Thyroid gland (tissue), 4 donors: ENCODE results near the gene DLX6. TPM values are rescaled to one million over a fixed set of nuclear protein-coding genes. Genes with fewer than 3 reads are reported as not detected.

Experiments used
- DNase-seq, 2 donors: peaks; one replicate each; pipeline ENCODE4 v3.0.0-alpha.2; 2019
- H3K27ac ChIP-seq, 3 donors: fragments of 200-600 bp; sonication (generic); 1 replicate in 2 of 3; 2 replicates in 1 of 3; pipeline ENCODE4 v1.5.1; 2016 to 2019; ENCODE audit warnings: mild to moderate bottlenecking in 1 of 3, moderate library complexity in 1 of 3
- H3K27me3 ChIP-seq: fragments of 200-600 bp; sonication (generic); one replicate; pipeline ENCODE4 v1.5.1; 2019
- H3K36me3 ChIP-seq, 2 donors: fragments of 200-600 bp; sonication (generic); one replicate each; pipeline ENCODE4 v1.5.1; 2016 to 2019
- H3K4me1 ChIP-seq, 2 donors: fragments of 200-600 bp; sonication (generic); one replicate each; pipeline ENCODE4 v1.5.1; 2017 to 2019
- H3K4me3 ChIP-seq, 3 donors: fragments of 200-600 bp; sonication (generic); replicated peaks in 1 of 3; 1 replicate in 2 of 3; 2 replicates in 1 of 3; pipeline ENCODE4 v1.5.1; 2016; ENCODE audit warnings: mild to moderate bottlenecking in 1 of 3
- H3K9me3 ChIP-seq: fragments of 200-600 bp; sonication (generic); one replicate; pipeline ENCODE4 v1.5.1; 2017
- POLR2A ChIP-seq, 2 donors: fragments of 450-650 bp; IDR thresholded peaks; one replicate each; pipeline ENCODE4 v1.6.1; 2017; ENCODE audit warnings: antibody characterized with exemption in 2 of 2, mild to moderate bottlenecking in 2 of 2, moderate library complexity in 1 of 2
- WGBS, 2 donors: methylation state at CpG; one replicate each; pipeline ENCODE4 v1.1.5; 2017; 5-methylcytosine and 5-hydroxymethylcytosine counted together
- intact Hi-C: fragments of 100-400 bp; cut with DNase I; formaldehyde crosslinking; loops from one replicate; pipeline ENCODE4 v1.15.1; 2023
- total RNA-seq, 4 donors: library from RNA; depleted of rRNA; stranded (reverse); fragments of >200 nt; gene quantifications; one replicate each; pipeline ENCODE4 v1.2.3, GENCODE V29; 2016
- TF ChIP-seq, protein P1 (sequence below), 6 experiments: fragments of 200-600 bp in 3 of 6; fragments of 450-650 bp in 3 of 6; sonication (generic) in 3 of 6; IDR thresholded peaks; one replicate each; pipeline ENCODE4 v1.5.1; 2016 to 2019; ENCODE audit warnings: antibody characterized with exemption in 6 of 6, mild to moderate bottlenecking in 2 of 6, inconsistent platforms in 1 of 6, moderate library complexity in 1 of 6

The DLX6 gene
- total RNA-seq, 4 donors from 2014 or later, result 0.81 TPM; not detected in 3

DNA sequence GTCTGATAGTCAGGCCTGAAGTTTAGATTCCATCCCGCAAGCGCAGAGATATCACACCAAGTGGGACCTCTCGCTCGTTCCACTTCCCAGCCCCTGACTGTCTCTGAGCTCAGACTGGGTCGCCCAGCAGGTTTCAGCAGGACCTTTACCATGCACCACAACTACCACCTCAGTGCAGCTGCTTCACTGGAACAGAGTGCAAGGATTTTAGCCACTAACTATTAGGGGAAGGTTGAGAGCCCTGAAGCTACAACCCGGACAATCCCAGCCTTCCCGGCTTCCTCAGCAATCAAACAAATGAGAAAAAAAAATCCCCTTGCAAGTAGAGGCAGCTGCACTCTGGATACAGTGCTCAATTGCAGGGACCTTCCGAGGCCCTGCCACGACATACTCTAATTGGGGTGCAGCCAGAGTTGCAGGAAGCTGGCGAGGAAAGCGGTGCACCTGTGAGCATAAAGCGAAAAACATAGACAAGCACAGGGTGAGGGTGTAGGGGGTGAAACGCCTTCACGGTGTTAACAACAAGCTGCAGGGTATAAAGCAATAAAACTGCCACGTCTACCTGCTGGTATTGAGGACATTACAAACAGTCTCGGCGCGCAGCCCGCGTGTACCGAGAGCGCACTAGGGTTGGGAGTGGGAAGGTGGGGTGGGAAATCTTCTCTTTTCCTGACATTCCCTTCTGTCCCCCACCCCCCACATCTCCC, 2.6 kb upstream of the DLX6 start:
- H3K9me3 ChIP-seq, result no peaks in the 10 kb centered on the region
- peaks cover 15% of the 10 kb centered on the region in 2 donors for H3K4me1 ChIP-seq
- H3K4me3 ChIP-seq, result no peak overlapping the region
- no peaks in the 10 kb centered on the region for H3K36me3 ChIP-seq
- H3K27ac ChIP-seq, result no peak overlapping the region
- intact Hi-C loops, result no loop called here
- no peak for DNase-seq
- WGBS, 2 donors, result 16 to 18% methylated on average over 22 of the region's 22 CpGs
- peaks cover 56% of the 10 kb centered on the region for H3K27me3 ChIP-seq
- no peak for TF ChIP-seq POLR2A (IDR thresholded peaks at IDR 0.05)
- TF ChIP-seq, protein P1, sequence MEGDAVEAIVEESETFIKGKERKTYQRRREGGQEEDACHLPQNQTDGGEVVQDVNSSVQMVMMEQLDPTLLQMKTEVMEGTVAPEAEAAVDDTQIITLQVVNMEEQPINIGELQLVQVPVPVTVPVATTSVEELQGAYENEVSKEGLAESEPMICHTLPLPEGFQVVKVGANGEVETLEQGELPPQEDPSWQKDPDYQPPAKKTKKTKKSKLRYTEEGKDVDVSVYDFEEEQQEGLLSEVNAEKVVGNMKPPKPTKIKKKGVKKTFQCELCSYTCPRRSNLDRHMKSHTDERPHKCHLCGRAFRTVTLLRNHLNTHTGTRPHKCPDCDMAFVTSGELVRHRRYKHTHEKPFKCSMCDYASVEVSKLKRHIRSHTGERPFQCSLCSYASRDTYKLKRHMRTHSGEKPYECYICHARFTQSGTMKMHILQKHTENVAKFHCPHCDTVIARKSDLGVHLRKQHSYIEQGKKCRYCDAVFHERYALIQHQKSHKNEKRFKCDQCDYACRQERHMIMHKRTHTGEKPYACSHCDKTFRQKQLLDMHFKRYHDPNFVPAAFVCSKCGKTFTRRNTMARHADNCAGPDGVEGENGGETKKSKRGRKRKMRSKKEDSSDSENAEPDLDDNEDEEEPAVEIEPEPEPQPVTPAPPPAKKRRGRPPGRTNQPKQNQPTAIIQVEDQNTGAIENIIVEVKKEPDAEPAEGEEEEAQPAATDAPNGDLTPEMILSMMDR (IDR thresholded peaks at IDR 0.05), result no peak

DNA sequence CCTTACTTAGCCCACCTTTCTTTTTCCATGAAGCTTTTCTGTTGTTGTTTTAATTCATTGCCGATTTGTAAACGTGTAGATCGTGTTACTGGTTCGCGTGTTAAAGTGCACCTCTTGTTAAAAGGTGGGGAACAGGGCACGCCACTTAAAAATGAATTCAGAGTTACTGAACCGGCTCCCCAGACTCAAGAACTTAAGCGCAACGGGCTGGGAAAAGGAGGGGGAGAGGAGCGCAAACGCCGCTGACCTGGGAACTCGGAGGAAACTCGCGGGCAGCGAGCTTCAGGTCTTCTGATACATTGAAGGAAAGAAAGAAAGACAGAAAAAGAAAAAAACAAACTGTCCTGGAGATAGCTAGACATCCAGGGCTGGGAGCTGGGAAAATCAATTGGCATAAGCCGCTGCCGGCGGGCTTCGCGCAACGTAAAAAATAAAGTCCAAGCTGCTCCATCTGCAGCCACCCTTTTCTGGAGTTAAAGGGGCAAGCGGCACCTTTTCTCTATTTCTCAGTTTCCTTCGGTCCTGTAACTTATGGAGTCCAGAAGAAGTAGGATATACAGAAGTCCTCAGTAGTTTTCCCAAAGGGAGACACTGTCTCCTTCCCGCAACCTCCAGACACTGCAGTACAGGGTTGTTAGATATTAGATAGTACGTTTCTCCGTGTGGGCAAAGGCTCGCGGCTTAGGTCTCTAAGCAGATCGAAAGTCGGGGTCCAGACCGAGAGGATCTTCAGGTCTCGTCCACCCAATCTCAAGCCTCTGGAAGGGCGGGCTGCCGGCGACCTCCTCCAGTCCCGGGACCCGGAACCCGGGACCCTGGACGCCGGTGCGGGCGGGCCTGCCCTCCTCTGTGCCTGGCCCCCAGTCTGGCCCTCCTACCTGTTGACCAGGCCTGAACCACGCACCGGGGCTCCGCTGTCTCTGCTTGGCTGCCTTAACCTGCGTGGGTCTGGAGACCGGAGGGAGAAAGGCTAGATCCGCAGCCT, 1.8 kb upstream of the DLX6 start:
- no peak for TF ChIP-seq POLR2A (IDR thresholded peaks at IDR 0.05)
- TF ChIP-seq, protein P1 (IDR thresholded peaks at IDR 0.05), result no peak
- Histone ChIP-seq H3K9me3 (no peaks in the 10 kb centered on the region), H3K4me3 (no peak overlapping the region), H3K36me3 (no peaks in the 10 kb centered on the region), H3K27ac (no peak overlapping the region), H3K27me3 (peaks cover 53% of the 10 kb centered on the region), H3K4me1 (peaks cover 15% of the 10 kb centered on the region in 2 donors)
- no peak for DNase-seq
- intact Hi-C loops, result no loop called here
- 17 to 18% methylated on average over 33 to 48 of the region's 49 CpGs for WGBS, 2 donors

DNA sequence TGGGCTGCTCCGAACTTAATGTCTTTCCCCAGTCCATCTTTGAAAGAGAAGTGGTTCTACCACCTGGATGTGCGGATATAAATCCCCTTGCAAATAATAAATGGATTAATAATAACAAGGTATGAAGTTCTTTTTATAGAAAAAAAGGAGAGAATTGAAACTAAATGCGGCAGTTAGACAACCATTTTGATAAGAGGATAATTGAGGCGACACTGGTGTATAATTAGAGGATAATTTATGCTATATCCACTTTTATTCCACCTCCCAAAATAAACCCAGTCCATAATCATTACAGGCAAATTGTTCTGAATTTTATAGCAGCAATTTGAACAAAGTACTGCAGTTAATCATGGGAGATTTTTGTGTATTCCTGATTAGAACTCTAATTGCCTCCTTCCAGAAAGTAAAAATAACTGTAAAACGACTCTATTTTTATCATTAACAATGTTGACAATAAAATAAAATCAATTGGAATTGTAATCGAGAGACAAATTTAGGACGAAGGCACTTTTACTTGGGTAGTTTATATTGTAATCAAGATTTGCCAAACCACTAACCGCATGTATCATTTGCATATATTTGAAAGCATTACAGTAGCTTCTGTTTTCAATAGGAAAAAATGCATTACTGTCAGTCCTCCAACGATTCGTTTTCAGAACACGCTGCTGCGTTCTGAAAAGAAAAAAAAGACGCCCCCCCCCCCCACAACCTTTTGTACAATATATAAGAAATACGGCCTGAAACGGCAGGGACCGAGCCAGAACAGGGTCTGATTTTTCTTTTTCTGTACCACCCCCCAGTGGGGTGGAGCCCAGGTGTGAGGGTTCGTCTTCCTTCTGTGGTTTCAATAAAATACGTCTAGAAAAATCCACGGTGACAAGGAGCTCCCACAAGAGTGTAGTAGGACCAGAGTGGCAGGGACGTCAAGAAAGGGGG, 838 bp upstream of the DLX6 start:
- H3K27me3 ChIP-seq, result peaks cover 50% of the 10 kb centered on the region
- H3K27ac ChIP-seq, result no peak overlapping the region
- intact Hi-C loops, result no loop called here
- TF ChIP-seq POLR2A (IDR thresholded peaks at IDR 0.05), result no peak
- TF ChIP-seq, protein P1 (IDR thresholded peaks at IDR 0.05), result no peak
- 9 to 12% methylated on average over 20 of the region's 20 CpGs for WGBS, 2 donors
- DNase-seq, result no peak
- H3K4me1 ChIP-seq, result peaks cover 15% of the 10 kb centered on the region in 2 donors
- no peaks in the 10 kb centered on the region for H3K9me3 ChIP-seq
- H3K36me3 ChIP-seq, result no peaks in the 10 kb centered on the region
- peak overlapping the region in 1 of 3 donors; percentile 17 for H3K4me3 ChIP-seq

DNA sequence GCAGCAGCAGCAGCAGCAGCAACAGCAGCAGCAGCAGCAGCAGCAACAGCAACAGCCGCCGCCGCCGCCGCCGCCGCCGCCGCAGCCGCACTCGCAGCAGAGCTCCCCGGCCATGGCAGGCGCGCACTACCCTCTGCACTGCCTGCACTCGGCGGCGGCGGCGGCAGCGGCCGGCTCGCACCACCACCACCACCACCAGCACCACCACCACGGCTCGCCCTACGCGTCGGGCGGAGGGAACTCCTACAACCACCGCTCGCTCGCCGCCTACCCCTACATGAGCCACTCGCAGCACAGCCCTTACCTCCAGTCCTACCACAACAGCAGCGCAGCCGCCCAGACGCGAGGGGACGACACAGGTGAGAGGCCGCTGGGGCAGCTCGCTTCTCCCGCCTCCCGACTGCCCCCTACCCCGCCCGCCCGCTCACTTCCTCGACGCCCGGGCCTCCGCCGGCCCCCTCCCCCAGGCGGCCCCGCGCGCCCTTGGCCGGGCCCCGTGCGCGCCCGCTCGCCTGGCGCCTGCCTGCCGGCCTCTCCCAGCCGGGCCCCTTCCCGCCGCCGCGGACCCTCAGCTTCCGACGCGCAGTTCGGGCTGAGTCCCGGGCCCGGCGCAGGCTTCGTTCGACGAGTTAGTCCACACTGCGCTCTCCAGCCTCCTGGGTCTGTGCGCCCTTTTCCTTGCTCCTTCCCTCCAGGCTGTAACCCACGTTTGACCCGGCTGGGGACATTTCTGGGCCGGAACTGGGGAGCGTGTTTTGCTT, 882 bp downstream of the DLX6 start:
- Histone ChIP-seq H3K36me3 (no peaks in the 10 kb centered on the region), H3K27ac (no peak overlapping the region), H3K27me3 (peaks cover 59% of the 10 kb centered on the region), H3K4me3 (peak overlapping the region in 1 of 3 donors; percentile 17), H3K9me3 (no peaks in the 10 kb centered on the region), H3K4me1 (peaks cover 15% of the 10 kb centered on the region in 2 donors)
- DNase-seq, result peak; percentile 24 to 35
- intact Hi-C loops, result no loop called here
- WGBS, 2 donors, result 0 to 2% methylated on average over 4 to 26 of the region's 83 CpGs
- no peak for TF ChIP-seq POLR2A (IDR thresholded peaks at IDR 0.05)
- TF ChIP-seq, protein P1 (IDR thresholded peaks at IDR 0.05), result no peak
